ENCODE measurements around the gene GOLGA5. TPM values are rescaled to one million over a fixed set of nuclear protein-coding genes. Genes with fewer than 3 reads are reported as not detected.
"Not testable (repeated sequence)": the region's sequence is repeated elsewhere in the genome, so short reads cannot be mapped to it uniquely, and the experiment has no call there.

The GOLGA5 gene
- total RNA-seq, 1 donor from 2014 or later: 20.1 TPM

- H3K4me1 Mint-ChIP-seq; H3K27me3 Mint-ChIP-seq; H3K4me3 Mint-ChIP-seq; DNase-seq; intact Hi-C loops (cut with micrococcal nuclease); H3K27ac Mint-ChIP-seq; H3K9me3 Mint-ChIP-seq: not testable (repeated sequence)
- H3K36me3 Mint-ChIP-seq (ENCODE audit: low read depth): peaks cover 52% of the 10 kb centered on the region
Measured at GRCh38 chr14:92819680-92820535, 25.8 kb downstream of the GOLGA5 start.

- H3K9me3 Mint-ChIP-seq; H3K27ac Mint-ChIP-seq; DNase-seq; intact Hi-C loops (cut with micrococcal nuclease); H3K27me3 Mint-ChIP-seq; H3K4me1 Mint-ChIP-seq; H3K4me3 Mint-ChIP-seq: not testable (repeated sequence)
- peaks cover 50% of the 10 kb centered on the region for H3K36me3 Mint-ChIP-seq (ENCODE audit: low read depth)
Measured at GRCh38 chr14:92820536-92820840, 26.4 kb downstream of the GOLGA5 start.

GRCh38 chr14:92830902-92831301 lies 36.8 kb downstream of the GOLGA5 start:
- intact Hi-C loops (cut with micrococcal nuclease): no loop called here
- Mint-ChIP-seq H3K9me3 (no peaks in the 10 kb centered on the region), H3K4me3 (no peak overlapping the region), H3K27ac (no peak overlapping the region), H3K27me3 (no peaks in the 10 kb centered on the region), H3K4me1 (peaks cover 3% of the 10 kb centered on the region), H3K36me3 (ENCODE audit: low read depth) (peaks cover 51% of the 10 kb centered on the region)
- DNase-seq: no peak

DNA sequence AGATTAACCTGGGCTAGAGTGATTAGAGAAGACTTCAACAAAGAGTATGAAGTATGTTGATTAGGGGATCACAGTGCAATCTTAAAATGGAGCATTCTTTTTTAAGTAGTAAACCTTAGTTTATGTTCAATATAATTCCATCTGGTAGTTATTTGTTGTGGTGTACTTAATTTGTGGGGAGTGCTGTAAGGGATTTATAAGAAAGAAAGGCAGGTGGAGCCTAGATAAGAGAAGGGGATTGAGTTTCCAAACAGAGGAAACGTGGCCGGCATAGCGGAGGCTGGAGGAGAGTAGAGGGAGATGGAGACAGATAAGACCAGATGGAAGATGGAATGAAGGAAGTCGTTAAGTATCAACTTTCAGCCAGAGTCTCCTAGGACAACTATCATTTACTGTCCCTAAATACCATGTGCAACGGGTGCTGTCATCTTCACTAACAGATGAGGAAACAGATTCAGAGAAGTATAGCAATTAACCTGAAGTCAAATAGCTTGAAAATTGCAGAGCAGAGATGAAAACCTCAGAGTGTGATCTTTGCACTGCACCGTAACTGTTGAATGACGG lies 38.1 kb downstream of the GOLGA5 start:
- intact Hi-C loops (cut with micrococcal nuclease): no loop called here
- Mint-ChIP-seq H3K36me3 (ENCODE audit: low read depth) (peaks cover 51% of the 10 kb centered on the region), H3K4me3 (no peak overlapping the region), H3K27ac (no peak overlapping the region), H3K4me1 (peaks cover 3% of the 10 kb centered on the region), H3K27me3 (no peaks in the 10 kb centered on the region), H3K9me3 (no peaks in the 10 kb centered on the region)
- no peak for DNase-seq

- Mint-ChIP-seq H3K27ac (no peak overlapping the region), H3K4me1 (peaks cover 20% of the 10 kb centered on the region), H3K36me3 (ENCODE audit: low read depth) (peaks cover 38% of the 10 kb centered on the region), H3K4me3 (no peak overlapping the region), H3K27me3 (no peaks in the 10 kb centered on the region), H3K9me3 (peaks cover 6% of the 10 kb centered on the region)
- DNase-seq: no peak
- intact Hi-C loops (cut with micrococcal nuclease): no loop called here
Measured at GRCh38 chr14:92841930-92842329, 47.8 kb downstream of the GOLGA5 start.

- H3K4me1 Mint-ChIP-seq: peaks cover 26% of the 10 kb centered on the region
- H3K9me3 Mint-ChIP-seq: peaks cover 6% of the 10 kb centered on the region
- peak; percentile 52 for DNase-seq
- intact Hi-C loops (cut with micrococcal nuclease): no loop called here
- peak overlapping the region; percentile 61 for H3K27ac Mint-ChIP-seq
- no peak overlapping the region for H3K4me3 Mint-ChIP-seq
- H3K27me3 Mint-ChIP-seq: no peaks in the 10 kb centered on the region
- H3K36me3 Mint-ChIP-seq (ENCODE audit: low read depth): peaks cover 22% of the 10 kb centered on the region
Measured at GRCh38 chr14:92844204-92844603, 50.1 kb downstream of the GOLGA5 start.

DNA sequence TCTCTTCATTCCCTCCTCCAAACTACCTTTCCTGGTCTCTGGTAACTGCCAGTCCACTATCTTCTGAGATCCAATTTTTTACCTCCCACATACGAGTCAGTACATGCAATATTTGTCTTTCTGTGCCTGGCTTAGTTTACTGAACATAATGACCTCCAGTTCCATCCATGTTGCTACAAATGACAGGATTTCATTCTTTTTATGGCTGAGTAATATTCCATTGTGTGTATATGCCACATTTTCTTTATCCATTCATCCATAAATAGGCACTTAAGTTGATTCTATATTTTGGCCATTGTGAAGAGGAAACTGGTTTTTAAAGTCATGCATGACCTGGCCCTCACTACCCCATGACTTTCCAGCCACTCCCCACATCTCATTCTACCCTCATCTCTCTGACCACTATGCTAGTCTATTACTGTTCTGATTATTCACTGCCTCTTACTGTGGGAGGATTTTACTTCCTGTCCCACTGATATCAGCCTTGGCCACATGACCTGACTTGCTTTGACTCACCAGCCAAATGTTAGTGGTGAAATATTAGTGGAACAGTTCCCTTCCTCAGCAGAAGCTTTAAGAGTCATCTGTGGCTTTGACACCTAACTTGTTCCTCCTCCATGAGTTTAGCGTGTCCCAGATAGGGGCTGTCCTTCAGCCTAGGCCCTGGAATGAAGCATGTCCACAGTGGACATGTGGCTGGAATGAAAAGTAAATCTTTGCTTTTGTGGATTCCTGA lies 52.2 kb downstream of the GOLGA5 start:
- DNase-seq: peak; percentile 57
- Mint-ChIP-seq H3K27me3 (no peaks in the 10 kb centered on the region), H3K27ac (peak overlapping the region; percentile 31)

DNA sequence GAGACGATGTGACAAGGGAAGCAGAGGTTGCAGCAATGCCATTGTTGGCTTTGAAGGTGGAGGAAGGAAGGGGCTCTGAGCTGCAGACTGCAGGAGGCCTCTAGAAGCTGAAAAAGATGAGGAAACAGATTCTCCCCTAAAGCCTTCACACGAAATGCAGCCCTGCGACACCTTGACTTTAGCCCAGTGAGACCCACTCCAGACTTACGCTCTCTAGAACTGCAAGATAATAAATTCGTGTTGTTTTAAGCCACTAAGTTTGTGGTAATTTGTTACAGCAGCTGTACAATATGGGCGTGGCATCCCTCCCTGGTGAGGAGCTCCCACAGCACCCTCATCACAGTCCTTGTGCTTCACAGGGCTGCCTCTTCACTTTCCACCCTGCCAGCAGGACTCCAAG lies 53.2 kb downstream of the GOLGA5 start:
- DNase-seq: peak; percentile 59
- intact Hi-C loops (cut with micrococcal nuclease): no loop called here
- H3K4me1 Mint-ChIP-seq: peaks cover 23% of the 10 kb centered on the region
- H3K36me3 Mint-ChIP-seq (ENCODE audit: low read depth): peaks cover 13% of the 10 kb centered on the region
- no peaks in the 10 kb centered on the region for H3K27me3 Mint-ChIP-seq
- H3K4me3 Mint-ChIP-seq: no peak overlapping the region
- no peak overlapping the region for H3K27ac Mint-ChIP-seq
- peaks cover 6% of the 10 kb centered on the region for H3K9me3 Mint-ChIP-seq

More for the DNA sequence above, 52.2 kb downstream of the GOLGA5 start:
- intact Hi-C loops (cut with micrococcal nuclease): no loop called here
- peak overlapping the region; percentile 25 for H3K4me3 Mint-ChIP-seq
- peaks cover 16% of the 10 kb centered on the region for H3K36me3 Mint-ChIP-seq (ENCODE audit: low read depth)
- H3K4me1 Mint-ChIP-seq: peaks cover 26% of the 10 kb centered on the region
- peaks cover 6% of the 10 kb centered on the region for H3K9me3 Mint-ChIP-seq

GRCh38 chr14:92847749-92848148 lies 53.6 kb downstream of the GOLGA5 start:
- no peak overlapping the region for H3K4me3 Mint-ChIP-seq
- intact Hi-C loops (cut with micrococcal nuclease): no loop called here
- no peaks in the 10 kb centered on the region for H3K27me3 Mint-ChIP-seq
- peaks cover 13% of the 10 kb centered on the region for H3K36me3 Mint-ChIP-seq (ENCODE audit: low read depth)
- no peak overlapping the region for H3K27ac Mint-ChIP-seq
- no peak for DNase-seq
- peaks cover 6% of the 10 kb centered on the region for H3K9me3 Mint-ChIP-seq
- peaks cover 25% of the 10 kb centered on the region for H3K4me1 Mint-ChIP-seq

DNA sequence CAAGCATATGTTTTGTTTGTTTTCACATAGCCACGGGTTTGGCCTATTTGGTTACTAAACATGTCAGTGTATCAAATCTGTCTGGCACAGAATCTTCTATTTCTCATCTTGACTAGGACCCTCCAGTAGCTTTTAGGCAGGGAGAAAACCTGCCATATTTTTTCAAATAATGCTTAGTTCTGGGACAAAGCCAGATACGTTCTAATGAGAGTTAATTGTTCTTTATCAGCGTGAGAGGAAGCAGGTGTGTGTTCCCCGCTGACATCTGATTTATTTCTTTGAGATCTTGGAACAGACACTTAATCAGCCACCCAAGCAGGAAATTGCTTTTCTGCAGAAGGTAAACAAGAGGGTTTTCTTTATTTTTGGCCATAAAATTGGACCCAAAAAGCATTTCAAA lies 54.8 kb downstream of the GOLGA5 start:
- peaks cover 27% of the 10 kb centered on the region for H3K4me1 Mint-ChIP-seq
- peaks cover 4% of the 10 kb centered on the region for H3K27me3 Mint-ChIP-seq
- H3K9me3 Mint-ChIP-seq: peaks cover 6% of the 10 kb centered on the region
- no peak overlapping the region for H3K4me3 Mint-ChIP-seq
- no peak for DNase-seq
- no peak overlapping the region for H3K27ac Mint-ChIP-seq
- peaks cover 11% of the 10 kb centered on the region for H3K36me3 Mint-ChIP-seq (ENCODE audit: low read depth)
- intact Hi-C loops (cut with micrococcal nuclease): no loop called here

- Mint-ChIP-seq H3K4me3 (no peak overlapping the region), H3K27me3 (peaks cover 12% of the 10 kb centered on the region), H3K4me1 (peaks cover 20% of the 10 kb centered on the region), H3K36me3 (ENCODE audit: low read depth) (peaks cover 8% of the 10 kb centered on the region), H3K27ac (no peak overlapping the region), H3K9me3 (peaks cover 7% of the 10 kb centered on the region)
- intact Hi-C loops (cut with micrococcal nuclease): no loop called here
- no peak for DNase-seq
Measured at GRCh38 chr14:92850492-92850891, 56.4 kb downstream of the GOLGA5 start.

DNA sequence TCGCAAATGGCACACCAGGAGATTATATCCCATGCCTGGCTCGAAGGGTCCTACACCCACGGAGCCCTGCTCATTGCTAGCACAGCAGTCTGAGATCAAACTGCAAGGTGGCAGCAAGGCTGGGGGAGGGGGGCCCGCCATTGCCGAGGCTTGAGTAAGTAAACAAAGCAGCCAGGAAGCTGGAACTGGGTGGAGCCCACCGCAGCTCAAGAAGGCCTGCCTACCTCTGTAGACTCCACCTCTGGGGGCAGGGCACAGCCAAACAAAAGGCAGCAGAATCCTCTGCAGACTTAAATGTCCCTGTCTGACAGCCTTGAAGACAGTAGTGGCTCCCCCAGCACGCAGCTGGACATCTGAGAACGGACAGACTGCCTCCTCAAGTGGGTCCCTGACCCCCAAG lies 59.0 kb downstream of the GOLGA5 start:
- H3K36me3 Mint-ChIP-seq (ENCODE audit: low read depth); H3K9me3 Mint-ChIP-seq; H3K4me3 Mint-ChIP-seq; H3K4me1 Mint-ChIP-seq; intact Hi-C loops (cut with micrococcal nuclease); H3K27ac Mint-ChIP-seq: not testable (repeated sequence)
- H3K27me3 Mint-ChIP-seq: peaks cover 17% of the 10 kb centered on the region
- DNase-seq: peak; percentile 81

GRCh38 chr14:92860049-92860840 lies 66.1 kb downstream of the GOLGA5 start:
- Mint-ChIP-seq H3K36me3 (ENCODE audit: low read depth) (no peaks in the 10 kb centered on the region), H3K9me3 (peaks cover 7% of the 10 kb centered on the region), H3K27ac (no peak overlapping the region)

More at GRCh38 chr14:92860049-92860840, 66.1 kb downstream of the GOLGA5 start:
- intact Hi-C loops (cut with micrococcal nuclease): no loop called here
- Mint-ChIP-seq H3K4me1 (peaks cover 2% of the 10 kb centered on the region), H3K27me3 (peaks cover 8% of the 10 kb centered on the region), H3K4me3 (no peak overlapping the region)
- no peak for DNase-seq
